HepG2 (cell line): ENCODE measurements around the gene CDC42EP4. TPM values are rescaled to one million over a fixed set of nuclear protein-coding genes. Genes with fewer than 3 reads are reported as not detected.

Experiments
- AHR ChIP-seq: IDR thresholded peaks from 2 replicates; pipeline ENCODE4 v1.6.1; 2018; ENCODE audit warnings: missing genetic modification reagents, missing compliant biosample characterization
- BCLAF1 ChIP-seq: fragments of 450-650 bp; IDR thresholded peaks from 2 replicates; pipeline ENCODE4 v1.6.1; 2017; ENCODE audit warnings: mild to moderate bottlenecking
- CAMTA2 ChIP-seq: sonication (generic); formaldehyde crosslinking; IDR thresholded peaks from 2 replicates; pipeline ENCODE4 v1.4.0; 2020; ENCODE audit warnings: mild to moderate bottlenecking, missing genetic modification reagents, borderline replicate concordance
- DRAP1 ChIP-seq: IDR thresholded peaks from 2 replicates; pipeline ENCODE4 v1.6.1; 2016; ENCODE audit warnings: missing genetic modification reagents, missing compliant biosample characterization
- FOSL2 ChIP-seq: sonication (generic); formaldehyde crosslinking; IDR thresholded peaks from 2 replicates; pipeline ENCODE4 v1.4.0; 2020; ENCODE audit warnings: missing genetic modification reagents
- HES4 ChIP-seq: sonication (generic); formaldehyde crosslinking; IDR thresholded peaks from 2 replicates; pipeline ENCODE4 v1.9.0; 2021; ENCODE audit warnings: mild to moderate bottlenecking, missing genetic modification reagents, borderline replicate concordance
- HMGXB4 ChIP-seq, 2 experiments: sonication (generic) in 1 of 2; formaldehyde crosslinking in 1 of 2; IDR thresholded peaks; 2 replicates each; pipeline versions ENCODE4 v1.4.0 to v1.6.1; 2018 to 2020; ENCODE audit warnings: missing genetic modification reagents in 2 of 2, borderline replicate concordance in 1 of 2, low read depth in 1 of 2, mild to moderate bottlenecking in 1 of 2, missing biosample characterization in 1 of 2
- KDM4B ChIP-seq: sonication (generic); formaldehyde crosslinking; IDR thresholded peaks from 2 replicates; pipeline ENCODE4 v1.4.0; 2020; ENCODE audit warnings: missing genetic modification reagents
- MTA1 ChIP-seq: sonication (generic); formaldehyde crosslinking; IDR thresholded peaks from 2 replicates; pipeline ENCODE4 v1.4.0; 2020; ENCODE audit warnings: missing genetic modification reagents, mild to moderate bottlenecking, borderline replicate concordance
- MXD3 ChIP-seq: IDR thresholded peaks from 2 replicates; pipeline ENCODE4 v1.6.1; 2016; ENCODE audit warnings: mild to moderate bottlenecking, missing biosample characterization, missing genetic modification reagents
- RBFOX2 ChIP-seq: fragments of 200-400 bp; formaldehyde crosslinking; IDR thresholded peaks from 2 replicates; pipeline ENCODE4 v1.6.1; 2017; ENCODE audit warnings: low read depth, mild to moderate bottlenecking, low read length
- TAF1 ChIP-seq: sonication (generic); formaldehyde crosslinking; IDR thresholded peaks from 2 replicates; pipeline ENCODE4 v1.4.0; 2020; ENCODE audit warnings: missing genetic modification reagents
- TBP ChIP-seq: sonication (generic); formaldehyde crosslinking; IDR thresholded peaks from 2 replicates; pipeline ENCODE4 v1.5.0; 2020; ENCODE audit warnings: missing genetic modification reagents
- TRIM24 ChIP-seq: sonication (generic); formaldehyde crosslinking; IDR thresholded peaks from 2 replicates; pipeline ENCODE4 v1.8.0; 2022; ENCODE audit warnings: mild to moderate bottlenecking, missing genetic modification reagents
- XRCC5 ChIP-seq: fragments of 200-400 bp; formaldehyde crosslinking; optimal IDR thresholded peaks from 2 replicates; pipeline ENCODE3; 2017; ENCODE audit warnings: mild to moderate bottlenecking, low read length
- ZBTB25 ChIP-seq: IDR thresholded peaks from 2 replicates; pipeline ENCODE4 v1.6.1; 2018; ENCODE audit warnings: missing genetic modification reagents
- ZBTB38 ChIP-seq: sonication (generic); formaldehyde crosslinking; IDR thresholded peaks from 2 replicates; pipeline ENCODE4 v1.5.1; 2020; ENCODE audit warnings: mild to moderate bottlenecking, missing genetic modification reagents
- ZNF326 ChIP-seq: sonication (generic); formaldehyde crosslinking; IDR thresholded peaks from 2 replicates; pipeline ENCODE4 v1.4.0; 2020; ENCODE audit warnings: missing genetic modification reagents, borderline replicate concordance
- ZNF337 ChIP-seq: sonication (generic); formaldehyde crosslinking; IDR thresholded peaks from 2 replicates; pipeline ENCODE4 v1.5.1; 2020; ENCODE audit warnings: missing genetic modification reagents, low read depth, mild to moderate bottlenecking, borderline replicate concordance
- ZNF761 ChIP-seq: sonication (generic); formaldehyde crosslinking; conservative IDR thresholded peaks from 2 replicates; pipeline ENCODE4 v1.4.0; 2020; ENCODE audit warnings: mild to moderate bottlenecking, missing genetic modification reagents
- polyA plus RNA-seq, 8 experiments: library from polyadenylated mRNA; depleted of rRNA in 3 of 8; stranded (reverse) in 7 of 8; unstranded in 1 of 8; fragments of >200 nt; fragmentation: Illumina TruSeq in 4 of 8; extraction: Trizol in 4 of 8; gene quantifications; 2 replicates each; pipeline versions ENCODE4 v1.2.1 to v1.2.3, GENCODE V29; 2011 to 2016; ENCODE audit warnings: low read depth in 4 of 8, missing spikeins in 1 of 8, mixed read lengths in 1 of 8; ENCODE audit not compliant: insufficient read depth in 1 of 8
- total RNA-seq, 5 experiments: library from RNA; depleted of rRNA; stranded (reverse); fragments of >200 nt; fragmentation: Illumina TruSeq; extraction: Trizol; gene quantifications; 2 replicates each; pipeline ENCODE4 v1.2.3, GENCODE V29; 2016; ENCODE audit warnings: low read depth in 1 of 5

Gene CDC42EP4
- total and polyA plus RNA-seq, 2 of the 13 experiments (the other 11 are each of a cell fraction or from before 2014, with no cell fraction given), result 19.0 to 54.0 TPM

- TF ChIP-seq HMGXB4 (CRISPR knock-in tag; IDR thresholded peaks at IDR 0.05; ENCODE audit: borderline replicate concordance in 1 of 2, low read depth in 1 of 2) (no peak), XRCC5 (peak; percentile 19), KDM4B (CRISPR knock-in tag) (0 out of 2 replicates have a peak, but pooled peaks have one; percentile 21), CAMTA2 (CRISPR knock-in tag) (no peak), HES4 (CRISPR knock-in tag) (no peak), BCLAF1 (no peak), ZNF337 (CRISPR knock-in tag) (no peak), MXD3 (CRISPR knock-in tag) (no peak), MTA1 (CRISPR knock-in tag) (no peak), FOSL2 (CRISPR knock-in tag) (no peak), ZNF761 (CRISPR knock-in tag) (no peak), RBFOX2 (0 out of 2 replicates have a peak, but pooled peaks have one; percentile 22), AHR (CRISPR knock-in tag) (no peak), DRAP1 (CRISPR knock-in tag) (no peak), ZBTB25 (CRISPR knock-in tag) (no peak), TAF1 (CRISPR knock-in tag) (no peak), TBP (CRISPR knock-in tag) (no peak), ZNF326 (no peak), ZBTB38 (CRISPR knock-in tag) (0 out of 2 replicates have a peak, but pooled peaks have one; percentile 43), TRIM24 (no peak)
Measured at GRCh38 chr17:73304971-73305812, 6.6 kb downstream of the CDC42EP4 start (continued).
